Esophagus squamous epithelium (tissue), 4 donors: Measurements from ENCODE around the gene HIBCH.

ENCODE experiments used
- CTCF ChIP-seq, 6 experiments: fragments of 450-650 bp in 4 of 6; fragments of 200-600 bp in 2 of 6; sonication (generic) in 2 of 6; IDR thresholded peaks; one replicate each; pipeline ENCODE4 v1.5.1; 2016 to 2019; ENCODE audit warnings: antibody characterized with exemption in 6 of 6, mild to moderate bottlenecking in 4 of 6, moderate library complexity in 4 of 6
- POLR2A ChIP-seq, 4 donors: fragments of 450-650 bp; IDR thresholded peaks; one replicate each; pipeline ENCODE4 v1.6.1; 2017; ENCODE audit warnings: antibody characterized with exemption in 4 of 4, mild to moderate bottlenecking in 4 of 4, moderate library complexity in 3 of 4

GRCh38 chr2:190343536-190344275, 24.1 kb upstream of the HIBCH start, which contains the start of gene INPP1:
- TF ChIP-seq CTCF (IDR thresholded peaks at IDR 0.05) (peak in 1 of 6 experiments; percentile 5), POLR2A (IDR thresholded peaks at IDR 0.05) (peak in 2 of 4 donors; percentile 70 to 78)
